SK-N-SH treated with all-trans-retinoic acid at 6 μM for 48 hours (cell line): Measurements from ENCODE around the gene CACNA2D2.

Experiments
- ATAC-seq: fragments of 200-7000 bp; cut with Tn5 transposase; 3 replicates; pipeline ENCODE4 v1.9.1; 2020; ENCODE audit warnings: mild to moderate bottlenecking, moderate library complexity
- ARNTL ChIP-seq: fragments of 450-650 bp; formaldehyde crosslinking; IDR thresholded peaks from 2 replicates; pipeline ENCODE4 v1.5.0; 2020; ENCODE audit warnings: low read depth, mild to moderate bottlenecking, moderate library complexity, borderline replicate concordance
- BACH2 ChIP-seq: fragments of 250-450 bp; sonication (Bioruptor Pico); IDR thresholded peaks from 2 replicates; pipeline ENCODE4 v1.9.0; 2021; ENCODE audit warnings: mild to moderate bottlenecking, borderline replicate concordance
- CSDC2 ChIP-seq: fragments of 250-450 bp; sonication (Bioruptor Pico); IDR thresholded peaks from 2 replicates; pipeline ENCODE4 v1.5.0; 2020; ENCODE audit warnings: mild to moderate bottlenecking, moderate library complexity
- GLIS3 ChIP-seq: fragments of 250-450 bp; sonication (Bioruptor Pico); IDR thresholded peaks from 2 replicates; pipeline ENCODE4 v1.5.0; 2020; ENCODE audit warnings: mild to moderate bottlenecking, moderate library complexity
- ISL1 ChIP-seq: fragments of 250-450 bp; sonication (Bioruptor Pico); IDR thresholded peaks from 2 replicates; pipeline ENCODE4 v2.1.2; 2022; ENCODE audit warnings: mild to moderate bottlenecking, moderate library complexity
- OSR1 ChIP-seq: fragments of 250-450 bp; sonication (Bioruptor Pico); IDR thresholded peaks from 2 replicates; pipeline ENCODE4 v1.8.0; 2022; ENCODE audit warnings: moderate library complexity, mild to moderate bottlenecking, inconsistent platforms
- PPARA ChIP-seq: fragments of 250-450 bp; sonication (Bioruptor Pico); IDR thresholded peaks from 2 replicates; pipeline ENCODE4 v1.5.0; 2020; ENCODE audit warnings: mild to moderate bottlenecking, borderline replicate concordance
- RARB ChIP-seq: fragments of 250-450 bp; sonication (Bioruptor Pico); IDR thresholded peaks from 2 replicates; pipeline ENCODE4 v1.8.0; 2021; ENCODE audit warnings: mild to moderate bottlenecking, moderate library complexity
- SNAI2 ChIP-seq: fragments of 250-450 bp; sonication (Bioruptor Pico); IDR thresholded peaks from 2 replicates; pipeline ENCODE4 v1.5.0; 2020; ENCODE audit warnings: mild to moderate bottlenecking, moderate library complexity
- ZC3H10 ChIP-seq: fragments of 250-450 bp; sonication (Bioruptor Pico); IDR thresholded peaks from 2 replicates; pipeline ENCODE4 v1.5.1; 2021; ENCODE audit warnings: mild to moderate bottlenecking, moderate library complexity
- ZFP30 ChIP-seq: fragments of 450-650 bp; formaldehyde crosslinking; IDR thresholded peaks from 2 replicates; pipeline ENCODE4 v1.5.0; 2022; ENCODE audit warnings: mild to moderate bottlenecking, moderate library complexity
- ZNF565 ChIP-seq: fragments of 450-650 bp; formaldehyde crosslinking; conservative IDR thresholded peaks from 2 replicates; pipeline ENCODE4 v1.5.0; 2020; ENCODE audit warnings: low read depth, mild to moderate bottlenecking, moderate library complexity
- ZNF70 ChIP-seq: fragments of 450-650 bp; formaldehyde crosslinking; IDR thresholded peaks from 2 replicates; pipeline ENCODE4 v1.5.0; 2020; ENCODE audit warnings: mild to moderate bottlenecking, moderate library complexity
- ZNF8 ChIP-seq: fragments of 450-650 bp; formaldehyde crosslinking; IDR thresholded peaks from 2 replicates; pipeline ENCODE4 v1.5.0; 2020; ENCODE audit warnings: mild to moderate bottlenecking, moderate library complexity
- TF ChIP-seq, protein P1 (sequence below): fragments of 250-450 bp; sonication (Bioruptor Pico); IDR thresholded peaks from 2 replicates; pipeline ENCODE4 v1.5.0; 2020; ENCODE audit warnings: mild to moderate bottlenecking, moderate library complexity
- TF ChIP-seq, protein P2 (sequence below): fragments of 250-450 bp; sonication (Bioruptor Pico); IDR thresholded peaks from 2 replicates; pipeline ENCODE4 v1.5.1; 2020; ENCODE audit warnings: low read depth, mild to moderate bottlenecking, moderate library complexity
- TF ChIP-seq, protein P3 (sequence below): fragments of 250-450 bp; sonication (Bioruptor Pico); IDR thresholded peaks from 2 replicates; pipeline ENCODE4 v1.8.0; 2020; ENCODE audit warnings: mild to moderate bottlenecking, moderate library complexity, borderline replicate concordance
- TF ChIP-seq, protein P4 (sequence below): fragments of 250-450 bp; sonication (Bioruptor Pico); IDR thresholded peaks from 2 replicates; pipeline ENCODE4 v1.5.1; 2021; ENCODE audit warnings: mild to moderate bottlenecking, moderate library complexity

Gene CACNA2D2

DNA sequence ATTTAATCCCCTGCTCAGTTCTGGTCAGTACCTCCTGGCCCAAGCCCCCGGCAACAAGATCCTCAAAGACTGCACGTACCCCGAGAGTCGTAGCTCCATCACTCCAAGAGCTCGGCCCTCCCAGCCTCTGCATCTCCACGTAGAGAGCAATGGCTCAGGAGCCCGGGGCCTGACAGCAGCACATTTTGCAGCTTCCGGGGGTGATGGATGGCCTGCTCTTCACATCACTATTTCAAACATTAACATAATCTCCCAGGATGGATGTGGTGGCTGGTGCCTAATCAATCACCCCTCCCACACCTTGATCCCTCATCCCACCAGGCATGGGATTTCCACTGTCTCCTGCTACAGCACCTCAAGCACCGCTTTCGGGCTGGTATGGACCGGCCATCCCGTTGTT, 28.1 kb downstream of the CACNA2D2 start (continued):
- no peak for TF ChIP-seq SNAI2 (CRISPR knock-in tag)
- TF ChIP-seq ISL1 (CRISPR knock-in tag), result no peak
- TF ChIP-seq ZNF565 (CRISPR knock-in tag), result no peak
- no peak for TF ChIP-seq ZC3H10 (CRISPR knock-in tag)
- no peak for TF ChIP-seq BACH2

DNA sequence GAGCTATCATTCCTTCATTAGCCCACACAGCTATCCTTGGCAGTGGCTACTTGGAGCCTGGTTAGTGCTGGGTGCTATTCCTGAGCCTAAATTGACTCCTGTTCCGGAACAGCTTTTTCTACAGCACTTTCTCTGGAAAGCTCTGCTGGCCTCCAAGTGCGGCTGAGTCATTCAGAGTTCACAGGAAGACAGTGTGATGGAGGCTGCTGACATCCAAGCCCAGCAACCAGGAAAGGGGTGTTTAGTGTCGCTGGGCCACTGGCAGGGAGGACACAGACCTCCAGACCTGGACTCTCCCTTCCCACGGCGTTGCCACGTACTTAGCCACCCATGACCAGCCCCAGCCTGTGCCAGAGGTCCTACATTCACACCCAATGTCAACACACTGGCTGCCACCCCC, 28.7 kb downstream of the CACNA2D2 start:
- peak; percentile 43 for ATAC-seq
- no peak for TF ChIP-seq ARNTL
- no peak for TF ChIP-seq ZC3H10 (CRISPR knock-in tag)
- TF ChIP-seq, protein P1, sequence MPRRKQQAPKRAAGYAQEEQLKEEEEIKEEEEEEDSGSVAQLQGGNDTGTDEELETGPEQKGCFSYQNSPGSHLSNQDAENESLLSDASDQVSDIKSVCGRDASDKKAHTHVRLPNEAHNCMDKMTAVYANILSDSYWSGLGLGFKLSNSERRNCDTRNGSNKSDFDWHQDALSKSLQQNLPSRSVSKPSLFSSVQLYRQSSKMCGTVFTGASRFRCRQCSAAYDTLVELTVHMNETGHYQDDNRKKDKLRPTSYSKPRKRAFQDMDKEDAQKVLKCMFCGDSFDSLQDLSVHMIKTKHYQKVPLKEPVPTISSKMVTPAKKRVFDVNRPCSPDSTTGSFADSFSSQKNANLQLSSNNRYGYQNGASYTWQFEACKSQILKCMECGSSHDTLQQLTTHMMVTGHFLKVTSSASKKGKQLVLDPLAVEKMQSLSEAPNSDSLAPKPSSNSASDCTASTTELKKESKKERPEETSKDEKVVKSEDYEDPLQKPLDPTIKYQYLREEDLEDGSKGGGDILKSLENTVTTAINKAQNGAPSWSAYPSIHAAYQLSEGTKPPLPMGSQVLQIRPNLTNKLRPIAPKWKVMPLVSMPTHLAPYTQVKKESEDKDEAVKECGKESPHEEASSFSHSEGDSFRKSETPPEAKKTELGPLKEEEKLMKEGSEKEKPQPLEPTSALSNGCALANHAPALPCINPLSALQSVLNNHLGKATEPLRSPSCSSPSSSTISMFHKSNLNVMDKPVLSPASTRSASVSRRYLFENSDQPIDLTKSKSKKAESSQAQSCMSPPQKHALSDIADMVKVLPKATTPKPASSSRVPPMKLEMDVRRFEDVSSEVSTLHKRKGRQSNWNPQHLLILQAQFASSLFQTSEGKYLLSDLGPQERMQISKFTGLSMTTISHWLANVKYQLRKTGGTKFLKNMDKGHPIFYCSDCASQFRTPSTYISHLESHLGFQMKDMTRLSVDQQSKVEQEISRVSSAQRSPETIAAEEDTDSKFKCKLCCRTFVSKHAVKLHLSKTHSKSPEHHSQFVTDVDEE (CRISPR knock-in tag), result no peak
- TF ChIP-seq ZNF565 (CRISPR knock-in tag), result no peak
- TF ChIP-seq, protein P2, sequence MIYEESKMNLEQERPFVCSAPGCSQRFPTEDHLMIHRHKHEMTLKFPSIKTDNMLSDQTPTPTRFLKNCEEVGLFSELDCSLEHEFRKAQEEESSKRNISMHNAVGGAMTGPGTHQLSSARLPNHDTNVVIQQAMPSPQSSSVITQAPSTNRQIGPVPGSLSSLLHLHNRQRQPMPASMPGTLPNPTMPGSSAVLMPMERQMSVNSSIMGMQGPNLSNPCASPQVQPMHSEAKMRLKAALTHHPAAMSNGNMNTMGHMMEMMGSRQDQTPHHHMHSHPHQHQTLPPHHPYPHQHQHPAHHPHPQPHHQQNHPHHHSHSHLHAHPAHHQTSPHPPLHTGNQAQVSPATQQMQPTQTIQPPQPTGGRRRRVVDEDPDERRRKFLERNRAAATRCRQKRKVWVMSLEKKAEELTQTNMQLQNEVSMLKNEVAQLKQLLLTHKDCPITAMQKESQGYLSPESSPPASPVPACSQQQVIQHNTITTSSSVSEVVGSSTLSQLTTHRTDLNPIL (CRISPR knock-in tag), result no peak
- no peak for TF ChIP-seq RARB (CRISPR knock-in tag)
- TF ChIP-seq, protein P3, sequence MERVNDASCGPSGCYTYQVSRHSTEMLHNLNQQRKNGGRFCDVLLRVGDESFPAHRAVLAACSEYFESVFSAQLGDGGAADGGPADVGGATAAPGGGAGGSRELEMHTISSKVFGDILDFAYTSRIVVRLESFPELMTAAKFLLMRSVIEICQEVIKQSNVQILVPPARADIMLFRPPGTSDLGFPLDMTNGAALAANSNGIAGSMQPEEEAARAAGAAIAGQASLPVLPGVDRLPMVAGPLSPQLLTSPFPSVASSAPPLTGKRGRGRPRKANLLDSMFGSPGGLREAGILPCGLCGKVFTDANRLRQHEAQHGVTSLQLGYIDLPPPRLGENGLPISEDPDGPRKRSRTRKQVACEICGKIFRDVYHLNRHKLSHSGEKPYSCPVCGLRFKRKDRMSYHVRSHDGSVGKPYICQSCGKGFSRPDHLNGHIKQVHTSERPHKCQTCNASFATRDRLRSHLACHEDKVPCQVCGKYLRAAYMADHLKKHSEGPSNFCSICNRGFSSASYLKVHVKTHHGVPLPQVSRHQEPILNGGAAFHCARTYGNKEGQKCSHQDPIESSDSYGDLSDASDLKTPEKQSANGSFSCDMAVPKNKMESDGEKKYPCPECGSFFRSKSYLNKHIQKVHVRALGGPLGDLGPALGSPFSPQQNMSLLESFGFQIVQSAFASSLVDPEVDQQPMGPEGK, result no peak
- TF ChIP-seq, protein P4, sequence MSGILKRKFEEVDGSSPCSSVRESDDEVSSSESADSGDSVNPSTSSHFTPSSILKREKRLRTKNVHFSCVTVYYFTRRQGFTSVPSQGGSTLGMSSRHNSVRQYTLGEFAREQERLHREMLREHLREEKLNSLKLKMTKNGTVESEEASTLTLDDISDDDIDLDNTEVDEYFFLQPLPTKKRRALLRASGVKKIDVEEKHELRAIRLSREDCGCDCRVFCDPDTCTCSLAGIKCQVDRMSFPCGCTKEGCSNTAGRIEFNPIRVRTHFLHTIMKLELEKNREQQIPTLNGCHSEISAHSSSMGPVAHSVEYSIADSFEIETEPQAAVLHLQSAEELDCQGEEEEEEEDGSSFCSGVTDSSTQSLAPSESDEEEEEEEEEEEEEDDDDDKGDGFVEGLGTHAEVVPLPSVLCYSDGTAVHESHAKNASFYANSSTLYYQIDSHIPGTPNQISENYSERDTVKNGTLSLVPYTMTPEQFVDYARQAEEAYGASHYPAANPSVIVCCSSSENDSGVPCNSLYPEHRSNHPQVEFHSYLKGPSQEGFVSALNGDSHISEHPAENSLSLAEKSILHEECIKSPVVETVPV (CRISPR knock-in tag), result no peak
- no peak for TF ChIP-seq CSDC2
- TF ChIP-seq ZNF8 (CRISPR knock-in tag), result no peak

DNA sequence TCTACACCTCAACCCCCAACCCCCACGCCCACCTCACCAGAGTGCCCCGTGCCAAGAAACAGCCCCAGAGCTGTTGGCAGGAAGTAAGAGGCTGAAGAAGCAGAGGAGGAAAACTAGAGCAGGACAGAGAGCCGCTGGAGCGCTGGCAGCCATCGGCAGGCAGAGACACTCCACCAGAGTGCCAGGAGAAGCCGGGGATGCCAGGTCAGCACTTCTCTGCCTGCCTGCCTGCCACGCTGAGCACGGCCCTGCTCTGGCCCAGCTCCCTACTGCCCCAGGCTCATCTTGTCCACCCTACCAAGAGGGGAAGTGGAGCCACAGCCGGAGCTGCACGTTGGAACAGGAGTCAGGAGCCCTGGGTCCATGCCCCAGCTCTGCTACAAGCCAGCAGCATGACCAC, 29.7 kb downstream of the CACNA2D2 start:
- TF ChIP-seq RARB (CRISPR knock-in tag), result no peak
- TF ChIP-seq ZNF70, result no peak
- no peak for TF ChIP-seq PPARA
- no peak for TF ChIP-seq ZNF565 (CRISPR knock-in tag)
- no peak for ATAC-seq

DNA sequence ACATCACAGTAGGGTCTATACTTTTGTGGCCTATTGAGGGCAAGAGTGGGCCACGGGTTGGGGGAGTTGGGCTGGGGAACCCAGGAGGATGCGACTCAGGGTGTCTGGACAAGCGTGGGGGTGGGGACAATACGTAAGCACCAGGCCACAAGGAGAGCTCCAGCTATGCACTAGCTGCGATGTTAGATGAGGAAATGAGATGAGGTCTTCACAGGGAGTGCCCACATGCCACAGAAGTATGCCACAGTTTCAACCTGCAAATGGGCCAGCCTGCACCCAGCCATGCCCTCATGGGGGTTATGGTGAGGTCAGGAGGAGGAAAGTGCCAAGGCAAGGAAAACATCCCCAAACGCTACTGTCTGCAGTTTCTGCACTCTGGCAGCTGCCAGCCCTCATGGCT, 30.5 kb downstream of the CACNA2D2 start:
- ATAC-seq, result no peak
- TF ChIP-seq ZNF8 (CRISPR knock-in tag) (no peak), OSR1 (CRISPR knock-in tag) (no peak), RARB (CRISPR knock-in tag) (no peak), ISL1 (CRISPR knock-in tag) (no peak), GLIS3 (CRISPR knock-in tag) (no peak)
- TF ChIP-seq, protein P4 (CRISPR knock-in tag), result no peak

DNA sequence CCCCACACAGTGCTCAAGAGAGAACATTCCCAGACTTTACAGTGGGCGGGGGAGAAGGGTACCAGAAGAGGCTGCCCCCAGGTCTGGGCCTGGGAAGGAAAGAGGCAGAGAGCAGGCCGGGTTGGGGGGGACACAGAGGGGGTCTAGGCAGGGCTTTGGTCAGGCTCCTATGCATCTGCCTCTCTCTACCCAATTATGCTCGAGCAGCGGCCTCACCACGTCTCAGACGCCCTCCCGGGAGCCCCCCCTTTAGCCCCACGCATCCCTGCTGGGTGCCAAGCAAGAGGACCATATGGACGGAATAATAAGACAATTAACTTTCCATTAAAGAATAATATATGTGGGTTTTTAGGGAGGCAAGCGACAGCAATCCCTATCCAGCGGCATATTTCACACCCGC, 32.8 kb downstream of the CACNA2D2 start:
- TF ChIP-seq ZFP30 (CRISPR knock-in tag) (no peak), GLIS3 (CRISPR knock-in tag) (no peak), ISL1 (CRISPR knock-in tag) (no peak), ARNTL (no peak)
- TF ChIP-seq, protein P1 (CRISPR knock-in tag), result no peak
- TF ChIP-seq, protein P2 (CRISPR knock-in tag), result no peak
- ATAC-seq, result no peak
